Ureter (tissue), 1 donor: Measurements from ENCODE around the gene HDAC4. TPM values are rescaled to one million over a fixed set of nuclear protein-coding genes. Genes with fewer than 3 reads are reported as not detected.

ENCODE experiments used
- DNase-seq: peaks from one replicate; pipeline ENCODE4 v3.0.0-alpha.2; 2020; ENCODE audit warnings: low spot score
- total RNA-seq: library from RNA; stranded (reverse); gene quantifications from one replicate; pipeline ENCODE4 v1.2.4, GENCODE V29; 2023
- donor health status: DM: yes; HTN: yes; CAD: no.

HDAC4 gene
- total RNA-seq, 1 donor from 2014 or later: 86.9 TPM

DNA sequence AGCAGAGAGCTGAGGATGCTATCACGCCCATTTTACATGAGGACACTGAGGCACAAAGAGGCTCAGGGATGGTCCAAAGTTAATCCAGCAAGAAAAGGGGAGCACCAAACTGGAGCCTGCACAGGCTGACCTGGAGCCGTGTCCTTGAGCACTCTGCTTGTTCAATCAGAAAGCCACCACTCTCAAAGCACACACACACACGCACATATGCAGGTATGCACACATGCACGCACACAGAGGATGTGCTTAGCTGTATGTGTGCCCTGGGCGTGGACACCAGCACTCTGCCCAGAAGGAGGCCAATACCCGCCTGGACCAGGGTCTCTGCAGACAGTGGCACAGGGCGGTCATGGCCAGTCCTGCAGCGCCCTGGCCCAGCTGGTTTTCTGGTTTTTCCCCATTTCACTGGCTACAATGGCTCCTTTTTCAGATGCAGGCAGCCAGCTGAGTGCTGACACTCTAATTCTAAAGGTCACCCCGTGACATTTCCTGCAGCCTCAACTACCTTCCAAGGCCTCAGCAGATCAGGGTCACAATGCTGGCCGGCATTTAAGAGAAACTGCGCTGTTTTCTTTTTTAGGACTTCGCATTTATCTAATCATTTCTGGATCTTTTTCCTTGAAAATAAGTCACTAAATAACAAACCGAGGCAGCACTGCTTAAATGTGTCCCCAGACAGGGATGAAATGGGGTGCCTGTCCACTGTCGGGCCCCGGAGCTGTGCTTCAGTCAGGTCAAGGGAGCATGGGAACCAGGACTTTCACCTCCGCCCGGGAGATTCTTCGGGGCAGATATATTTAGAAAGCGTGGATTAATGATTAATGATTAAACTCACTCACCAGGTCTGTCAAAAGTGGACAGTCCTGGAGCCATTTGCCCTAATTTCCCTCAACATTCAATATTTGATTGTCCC lies 104.5 kb downstream of the HDAC4 start:
- DNase-seq: no peak

DNA sequence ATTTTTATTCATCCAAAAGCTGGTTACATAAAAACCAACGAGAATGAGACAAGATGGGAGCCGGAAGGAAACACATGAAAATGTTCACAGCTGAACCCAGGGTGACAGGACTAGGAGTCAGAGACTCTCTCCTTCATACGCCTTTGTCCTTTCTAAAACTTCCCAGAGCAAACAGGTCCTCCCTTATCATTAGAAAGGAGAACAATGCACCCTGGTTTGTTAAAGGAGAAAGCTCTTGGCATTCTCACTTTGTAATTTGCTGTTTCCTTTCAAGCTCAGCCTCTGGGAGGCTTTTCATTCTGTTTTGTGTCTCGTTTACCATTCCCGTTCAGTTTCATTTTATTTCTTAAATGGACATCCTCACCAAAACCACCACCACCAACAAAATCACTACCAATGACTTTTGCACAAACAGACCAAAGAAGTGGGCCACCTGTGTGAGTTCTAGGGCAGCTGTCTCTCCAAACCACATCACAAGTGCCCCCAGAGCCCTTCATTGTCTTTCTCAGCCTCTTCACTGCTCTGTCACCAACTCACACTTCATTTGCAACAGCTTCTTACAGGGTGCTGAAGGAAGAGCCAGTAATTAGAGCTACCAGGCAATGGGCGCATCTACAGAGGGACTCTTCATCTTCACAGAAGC lies 105.3 kb downstream of the HDAC4 start:
- DNase-seq: no peak

DNA sequence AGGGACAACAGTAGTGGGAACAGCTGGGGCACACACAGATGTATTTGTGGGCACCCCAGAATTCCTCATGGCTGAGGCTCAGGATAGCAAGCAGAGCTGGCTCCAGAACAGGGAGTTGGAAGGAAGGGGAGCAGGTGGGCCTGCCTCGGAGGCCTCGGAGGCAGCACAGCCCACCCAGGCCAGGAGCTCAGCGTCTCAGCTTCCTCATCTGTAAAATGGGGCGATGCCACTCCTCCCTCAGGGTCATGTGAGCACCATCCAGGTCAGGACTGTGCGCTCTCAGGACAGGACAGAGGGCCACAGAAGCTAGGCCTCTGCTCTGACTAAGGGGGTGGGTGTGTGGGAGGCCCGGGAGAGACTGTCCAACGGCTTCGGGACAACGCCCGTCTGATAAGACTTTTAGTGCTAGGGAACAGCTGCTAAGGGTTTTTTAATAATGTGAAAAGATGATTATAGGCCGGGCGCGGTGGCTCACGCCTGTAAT lies 106.2 kb downstream of the HDAC4 start:
- no peak for DNase-seq

DNA sequence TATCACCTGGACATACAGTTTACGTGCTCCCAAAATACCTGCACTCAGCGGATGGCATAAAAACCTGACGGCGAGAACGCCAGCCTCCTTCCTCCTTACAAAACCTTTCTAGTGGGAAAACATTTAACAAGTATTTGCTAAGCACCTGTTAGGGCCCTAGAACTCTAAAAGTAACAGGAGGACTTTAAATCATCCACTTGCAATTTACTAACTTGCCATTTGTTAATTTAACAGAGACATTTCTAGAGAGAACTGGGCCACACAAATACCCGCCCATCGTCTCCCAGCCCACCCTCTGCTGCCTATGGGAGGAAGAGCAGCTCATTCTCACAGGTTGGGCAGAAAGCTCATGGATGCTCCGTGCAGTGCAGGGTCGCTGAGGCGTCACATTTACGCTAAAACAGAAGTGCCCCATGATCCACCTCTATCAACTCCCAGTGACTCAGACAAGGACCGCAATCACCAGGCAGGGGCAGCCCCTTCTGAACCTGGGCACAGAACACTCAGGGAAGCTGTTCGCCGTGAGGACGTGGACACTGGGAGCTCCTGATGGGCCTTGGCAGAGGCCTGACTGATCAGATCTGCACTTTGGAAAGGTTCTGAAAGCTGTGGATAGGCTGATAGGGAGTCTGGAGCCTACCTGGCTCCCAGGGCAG lies 106.9 kb downstream of the HDAC4 start:
- DNase-seq: no peak

DNA sequence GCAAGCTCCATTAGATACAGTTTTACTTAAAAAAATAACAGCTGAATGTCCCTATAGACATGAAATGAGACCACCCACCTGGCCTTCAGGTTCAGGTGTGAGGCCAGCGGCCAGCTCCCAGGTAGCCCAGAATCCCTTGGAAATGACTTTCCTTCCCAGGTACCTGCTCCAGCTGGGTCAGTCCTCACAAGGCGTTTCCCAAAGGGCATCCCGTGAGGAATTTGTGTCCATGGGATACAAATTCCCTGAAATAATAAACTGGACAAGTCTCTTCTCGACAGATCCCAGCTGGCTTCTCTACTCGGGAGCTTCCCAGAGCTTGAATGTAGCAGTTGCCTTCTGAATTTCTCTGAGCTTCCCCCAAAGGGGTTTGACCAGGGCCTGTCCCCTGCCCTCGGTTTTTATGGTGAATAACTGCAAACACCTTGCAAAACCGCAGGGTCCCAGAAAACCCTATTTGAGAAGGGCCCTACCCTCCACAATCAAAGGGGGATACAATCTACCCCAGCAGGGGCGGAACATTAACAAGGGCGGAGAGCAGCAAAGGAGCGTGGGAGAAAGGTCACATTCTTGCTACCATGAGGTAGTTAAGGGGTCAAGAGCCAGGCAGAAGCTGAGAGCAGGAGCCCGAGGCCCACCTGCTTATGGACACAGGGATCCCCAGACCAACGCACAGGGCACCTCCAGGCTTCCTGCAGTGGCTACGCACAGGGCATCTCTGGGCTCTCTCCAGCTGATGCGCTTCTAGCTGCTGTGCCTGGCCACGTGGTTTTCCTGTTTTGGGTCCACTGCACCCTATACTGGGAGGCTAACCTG lies 107.7 kb downstream of the HDAC4 start:
- no peak for DNase-seq

DNA sequence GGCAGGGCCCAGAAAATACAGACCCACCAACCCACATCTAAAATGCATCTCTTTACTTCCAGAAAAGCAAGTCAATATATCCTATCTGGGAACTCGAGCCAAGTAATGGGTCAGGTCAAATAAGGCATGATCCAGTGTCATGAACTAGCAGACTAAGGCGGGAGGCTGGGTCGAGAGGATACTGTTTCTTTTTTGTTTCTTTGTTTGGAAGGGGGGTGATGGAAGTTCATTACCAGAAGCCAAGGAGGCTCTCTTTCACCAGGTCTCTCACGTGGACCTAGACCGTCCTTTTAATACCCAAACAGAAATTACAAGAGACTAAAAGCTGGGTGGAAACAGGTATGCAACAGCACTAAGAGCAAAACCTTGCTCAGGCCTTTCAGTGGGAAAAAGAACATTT lies 108.3 kb downstream of the HDAC4 start:
- DNase-seq: no peak

DNA sequence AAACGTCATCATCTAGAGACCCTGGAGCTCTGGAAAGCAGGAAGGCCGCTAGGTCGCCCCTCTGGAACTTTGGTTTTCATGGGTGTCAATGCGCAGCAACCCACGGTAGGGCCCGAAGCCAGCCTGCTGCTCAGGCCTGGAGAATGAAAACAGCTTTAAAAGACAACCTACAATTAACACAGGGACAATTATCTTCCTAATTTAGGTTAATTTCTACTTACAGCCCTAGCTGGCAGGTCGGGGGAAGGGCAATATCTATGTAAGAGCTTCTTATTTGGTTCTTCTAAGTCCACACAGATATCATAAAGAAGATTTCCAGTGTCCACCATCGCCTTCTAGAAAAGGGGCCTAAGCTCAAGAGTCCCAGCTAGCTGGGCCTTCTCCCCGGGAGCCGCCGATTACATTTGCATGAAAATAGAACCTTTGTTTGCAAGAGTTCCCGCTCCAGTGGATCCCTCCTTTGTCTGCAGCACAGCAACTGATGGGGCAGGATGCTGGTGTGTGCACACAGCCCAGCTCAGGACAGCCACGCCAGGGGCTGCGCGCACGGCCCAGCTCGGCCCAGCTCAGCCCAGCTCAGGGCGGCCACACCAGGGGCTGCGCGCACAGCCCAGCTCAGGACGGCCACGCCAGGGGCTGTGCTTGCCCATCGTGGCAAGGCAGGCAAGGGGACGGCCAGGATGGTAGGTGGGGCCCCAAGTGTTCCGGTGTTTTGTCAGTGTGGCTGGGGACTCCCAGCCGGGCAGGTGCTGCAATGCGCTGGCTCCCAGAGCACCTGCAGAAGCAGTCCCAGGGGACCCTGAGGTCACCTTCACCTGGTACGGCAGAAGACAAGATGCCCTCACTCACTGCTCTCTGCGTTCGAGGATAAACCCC lies 109.1 kb downstream of the HDAC4 start:
- no peak for DNase-seq

DNA sequence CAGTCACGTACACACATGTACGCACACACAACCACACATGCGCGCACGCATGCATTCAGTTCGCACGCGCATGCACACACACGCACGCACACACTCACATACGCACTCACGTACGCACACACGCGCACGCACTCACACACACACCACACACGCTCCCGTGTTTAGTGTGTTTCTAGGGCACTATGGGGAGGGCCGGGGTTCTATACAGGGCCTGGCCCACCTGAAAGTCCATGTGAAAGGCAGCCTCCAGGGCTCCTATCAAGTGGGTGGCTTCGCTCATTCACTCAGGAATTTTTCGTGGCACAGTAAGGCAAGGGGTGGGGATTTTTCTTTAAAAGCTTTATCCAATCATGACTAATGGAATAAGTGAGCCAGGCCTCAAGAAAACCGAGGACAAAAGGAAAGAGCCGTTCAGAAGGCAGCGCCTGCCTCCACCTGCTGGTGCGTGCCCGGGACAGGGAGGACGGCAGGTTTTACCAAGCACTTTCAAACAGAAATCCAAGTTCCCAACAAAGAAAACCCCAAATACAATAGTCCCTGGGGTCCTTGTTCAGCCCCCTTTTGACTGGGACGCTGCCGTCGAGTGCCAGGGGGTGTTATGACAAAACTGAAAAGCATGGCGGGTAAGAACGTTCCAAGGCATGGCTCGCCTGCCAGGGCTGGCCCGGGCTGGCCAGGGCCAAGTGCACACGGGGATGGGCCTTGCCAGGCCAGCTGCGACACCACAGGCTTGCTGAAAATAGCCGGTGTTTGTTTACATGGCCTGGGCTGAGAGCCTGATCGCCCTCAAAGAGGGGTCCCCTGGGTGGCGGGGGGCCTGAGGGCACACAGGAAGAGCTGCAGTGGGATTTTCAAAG lies 110.0 kb downstream of the HDAC4 start:
- no peak for DNase-seq

DNA sequence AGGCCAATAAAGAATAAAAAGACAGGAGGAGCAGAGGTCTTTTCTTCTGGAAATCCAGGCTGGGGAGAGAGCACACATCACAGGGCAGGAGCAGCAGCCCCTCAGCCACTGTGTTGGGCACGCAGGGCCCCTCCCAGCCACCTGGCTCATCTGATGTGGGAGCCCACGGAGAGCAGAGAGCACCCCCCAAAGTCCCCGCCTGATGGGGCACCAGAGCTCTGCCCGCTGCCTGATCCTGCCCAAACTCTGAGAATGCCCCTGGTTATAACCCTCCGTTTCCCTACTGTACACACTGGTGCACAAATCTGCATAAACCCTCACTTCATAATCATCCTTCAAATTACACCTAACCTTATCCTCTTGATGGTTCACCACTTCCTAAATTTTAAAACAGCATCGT lies 111.3 kb downstream of the HDAC4 start:
- DNase-seq: no peak

DNA sequence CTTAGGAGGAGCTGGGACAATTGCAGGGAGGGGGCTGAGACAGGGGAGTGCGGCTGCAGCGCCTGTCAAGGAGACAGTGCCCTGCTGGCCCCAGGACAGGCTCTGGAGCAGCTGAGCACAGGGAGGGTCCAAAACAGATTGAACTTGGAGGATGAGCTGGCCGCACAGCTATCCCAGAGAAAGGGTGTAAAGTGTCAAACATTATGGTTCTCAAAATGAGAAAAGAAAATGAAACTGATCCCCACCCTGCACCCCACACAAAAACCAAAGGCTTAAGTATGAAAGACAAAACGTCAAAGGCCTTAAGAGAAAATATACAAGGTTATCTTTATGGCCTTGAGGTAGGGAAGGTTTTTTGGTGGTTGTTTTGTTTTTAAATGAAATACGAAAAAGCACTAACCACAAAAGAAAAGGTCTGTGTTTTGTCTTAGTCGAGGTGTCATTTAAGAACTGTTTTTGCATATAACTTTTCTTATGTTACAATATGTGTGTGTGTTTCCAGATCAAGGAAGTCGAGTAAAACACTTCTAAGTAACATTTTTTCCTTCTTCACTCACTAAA lies 111.8 kb downstream of the HDAC4 start:
- DNase-seq: no peak

DNA sequence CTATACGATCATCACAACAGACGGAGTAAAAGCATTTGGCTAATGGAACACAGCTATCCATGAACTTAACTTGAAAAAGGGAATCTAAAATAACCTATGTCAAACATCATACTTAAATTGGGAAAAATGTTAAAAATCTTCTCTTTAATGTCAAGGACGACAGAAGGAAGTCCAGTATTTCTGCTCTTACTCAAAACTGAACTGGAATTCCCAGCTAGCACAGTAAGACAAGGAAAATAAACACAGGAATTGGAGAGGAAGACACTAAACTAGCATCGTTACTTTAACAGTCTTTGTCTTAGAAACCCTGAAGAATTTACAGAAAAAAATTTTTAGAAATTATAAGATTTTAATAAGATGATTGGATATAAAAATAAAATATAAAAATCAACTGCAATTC lies 112.6 kb downstream of the HDAC4 start:
- no peak for DNase-seq

DNA sequence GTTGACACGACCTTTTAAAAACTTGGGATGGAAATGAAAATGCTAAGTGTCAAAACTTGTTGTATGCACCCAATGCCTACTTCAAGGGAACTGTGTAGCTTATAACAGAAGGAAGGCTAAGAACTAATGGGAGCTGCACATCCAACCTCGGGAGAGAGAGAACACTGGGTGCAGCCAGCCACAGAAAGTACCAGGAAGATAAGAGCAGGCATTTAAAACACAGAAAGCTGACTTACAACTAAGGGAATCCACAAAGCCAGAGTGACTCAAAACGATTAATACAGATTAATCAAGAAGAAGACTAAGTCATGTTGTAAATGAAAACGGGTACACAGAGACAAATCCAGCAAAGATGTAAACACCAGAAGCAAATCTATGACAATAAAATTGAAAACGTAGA lies 113.4 kb downstream of the HDAC4 start:
- no peak for DNase-seq

DNA sequence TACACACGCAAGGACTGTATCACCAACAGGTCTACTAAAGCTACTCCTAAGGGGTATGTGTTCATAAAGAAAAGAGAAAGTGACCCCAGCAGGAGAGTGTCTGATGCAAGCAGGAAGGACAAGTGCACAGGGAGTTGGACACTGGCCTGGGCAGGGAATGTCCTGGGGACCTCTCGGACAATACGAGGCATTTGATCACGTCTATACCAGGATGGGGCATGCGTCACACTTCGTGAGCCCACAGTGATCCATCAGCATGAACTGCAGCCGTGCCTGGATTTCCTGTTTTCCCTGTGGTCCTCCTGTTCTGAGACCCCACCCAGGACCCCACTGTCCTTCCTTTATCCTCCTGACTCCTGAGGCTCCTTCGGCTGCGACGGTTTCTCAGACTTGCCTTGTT lies 113.9 kb downstream of the HDAC4 start:
- DNase-seq: no peak

DNA sequence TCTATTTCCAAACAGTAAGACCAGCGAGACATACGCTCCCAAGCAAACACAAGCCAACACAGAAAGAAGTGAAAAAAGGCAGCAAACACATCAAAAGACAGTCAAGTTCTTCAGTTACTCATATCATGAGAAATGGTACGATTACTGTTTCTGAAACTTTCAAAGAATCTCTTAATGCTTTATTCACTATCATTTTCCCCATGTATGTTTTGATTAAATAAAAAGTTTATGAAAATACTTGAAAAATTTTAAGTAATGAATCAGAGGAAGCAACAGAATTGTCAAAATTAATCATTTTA lies 114.9 kb downstream of the HDAC4 start:
- DNase-seq: no peak

DNA sequence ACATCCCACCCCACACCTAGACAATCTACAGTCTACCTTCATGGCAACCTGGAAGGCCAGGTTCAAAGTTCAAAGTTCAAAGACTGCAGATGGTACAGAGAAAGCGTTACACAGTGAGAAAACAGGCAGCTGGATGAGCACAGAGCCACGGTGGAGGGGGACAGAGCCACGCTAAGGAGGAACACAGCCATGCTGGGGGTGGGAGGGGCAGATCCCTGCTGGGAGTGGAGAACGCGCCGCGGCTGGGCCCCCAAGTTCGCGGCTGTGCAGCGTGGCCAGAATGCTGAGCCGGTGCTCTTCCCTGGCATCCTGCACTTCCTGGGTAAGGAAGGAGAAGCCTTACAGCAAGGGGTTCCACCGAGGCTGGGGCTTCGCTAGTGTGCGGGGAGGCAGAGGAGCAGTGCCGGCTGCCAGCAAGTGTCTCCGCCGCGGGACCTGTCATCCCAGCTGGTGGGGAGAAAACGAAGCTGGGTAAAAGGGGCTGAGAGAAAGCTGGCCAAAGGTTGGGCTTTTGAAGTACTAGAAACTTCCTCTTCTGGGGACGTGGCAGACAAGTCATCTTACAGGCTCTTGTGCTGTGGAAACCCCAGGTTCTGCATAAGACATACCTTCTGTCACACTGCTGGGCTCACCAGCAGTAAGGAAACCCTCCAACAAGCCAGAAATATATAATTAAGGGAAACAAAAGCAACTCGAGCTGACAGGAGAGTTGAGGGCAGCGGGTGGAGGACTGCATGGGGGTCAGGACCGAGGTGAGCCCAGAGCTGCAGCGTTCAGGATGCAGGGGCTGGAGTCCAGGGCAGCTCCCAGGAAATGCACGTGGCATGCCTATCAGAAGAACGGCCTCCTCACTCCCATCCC lies 115.5 kb downstream of the HDAC4 start:
- DNase-seq: no peak

DNA sequence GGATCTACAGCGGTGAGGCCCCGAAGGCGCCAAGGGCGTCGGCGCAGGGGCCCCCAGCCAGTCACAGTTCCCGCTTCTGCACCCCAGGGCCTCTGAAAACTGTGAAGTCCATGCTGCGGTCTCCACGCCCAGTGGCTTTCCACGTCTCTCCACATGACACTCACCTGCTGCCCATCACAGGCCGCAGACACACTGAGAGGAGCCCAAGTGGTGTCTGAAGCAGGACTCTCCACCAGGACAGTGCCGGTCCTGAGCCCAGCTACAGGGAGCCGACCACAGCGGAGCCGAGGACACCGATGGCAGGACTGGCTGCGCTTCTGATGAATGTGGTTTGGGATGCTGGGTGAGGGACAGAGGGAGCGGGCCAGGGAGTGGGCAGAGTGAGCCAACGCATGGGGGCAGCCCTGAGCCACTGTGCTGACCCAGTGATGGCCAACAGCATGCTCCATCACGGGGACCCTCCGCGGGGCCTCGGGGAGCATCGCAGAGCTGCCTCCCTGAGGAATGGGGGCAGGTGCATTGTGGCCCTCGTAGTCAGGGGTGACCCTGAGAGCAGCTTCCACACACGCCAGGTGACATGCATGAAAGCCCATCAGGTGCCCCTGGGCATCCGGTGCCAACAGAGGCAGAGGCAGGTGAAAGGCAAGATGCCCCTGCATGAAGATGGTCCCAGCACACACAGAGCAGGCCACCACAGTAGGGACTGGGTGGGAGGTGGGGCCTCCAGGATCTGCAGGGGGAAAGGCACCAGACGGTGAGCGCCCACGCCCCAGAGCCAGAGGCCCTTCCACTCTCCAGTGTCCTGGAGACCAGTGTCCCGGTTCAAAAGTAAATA lies 116.6 kb downstream of the HDAC4 start:
- no peak for DNase-seq

DNA sequence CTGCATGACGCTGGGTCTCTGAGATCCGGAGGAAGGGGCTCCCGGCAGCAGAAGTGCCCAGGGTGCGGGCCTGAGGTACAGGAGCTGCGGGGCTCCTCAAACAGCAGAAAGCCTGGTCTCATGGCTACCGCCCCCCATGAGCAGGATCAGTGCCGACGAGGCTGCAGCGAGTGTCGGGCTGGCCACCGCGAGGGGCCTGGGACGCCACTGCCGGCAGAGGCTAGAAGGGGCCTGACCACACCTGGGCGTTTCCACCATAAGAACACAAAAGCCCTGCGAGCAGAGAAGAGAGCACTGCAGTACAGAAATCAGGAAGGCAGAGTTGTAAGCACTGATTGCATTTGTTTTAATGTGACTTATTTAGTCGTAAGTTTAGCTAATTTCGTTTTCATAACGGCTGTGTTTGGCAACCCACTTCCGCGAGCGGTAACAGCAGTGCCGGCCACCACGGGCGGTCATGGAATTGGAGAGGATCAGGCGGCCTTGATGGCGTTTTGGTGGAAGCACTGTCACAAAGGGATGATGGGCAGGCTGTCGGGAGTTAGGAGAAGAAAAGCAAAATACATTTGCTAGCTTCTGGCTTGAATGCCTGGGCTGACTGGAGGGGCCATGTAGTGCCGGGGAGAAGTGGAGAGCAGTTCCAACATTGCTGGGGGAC lies 117.4 kb downstream of the HDAC4 start:
- no peak for DNase-seq
